Gastroesophageal sphincter (tissue), 3 donors: ENCODE measurements around the gene DHX58.

Experiments used
- CTCF ChIP-seq, 4 experiments: fragments of 200-600 bp in 2 of 4; fragments of 450-650 bp in 2 of 4; sonication (generic) in 1 of 4; IDR thresholded peaks; one replicate each; pipeline ENCODE4 v1.5.1; 2017 to 2019; ENCODE audit warnings: antibody characterized with exemption in 4 of 4, mild to moderate bottlenecking in 2 of 4, moderate library complexity in 2 of 4
- EP300 ChIP-seq: sonication (generic); formaldehyde crosslinking; IDR thresholded peaks from one replicate; pipeline ENCODE4 v1.6.1; 2017; ENCODE audit warnings: antibody characterized with exemption, mild to moderate bottlenecking
- POLR2A ChIP-seq, 2 donors: fragments of 450-650 bp; IDR thresholded peaks; one replicate each; pipeline ENCODE4 v1.6.1; 2017; ENCODE audit warnings: antibody characterized with exemption in 2 of 2, mild to moderate bottlenecking in 2 of 2, moderate library complexity in 1 of 2
- POLR2AphosphoS5 ChIP-seq: sonication (generic); formaldehyde crosslinking; IDR thresholded peaks from one replicate; pipeline ENCODE4 v1.6.1; 2017; ENCODE audit warnings: antibody characterized with exemption

- TF ChIP-seq POLR2A (IDR thresholded peaks at IDR 0.05): peak; percentile 14 to 43
- peak in 1 of 4 experiments; percentile 25 for TF ChIP-seq CTCF (IDR thresholded peaks at IDR 0.05)
- TF ChIP-seq EP300: no peak
- peak; percentile 63 for TF ChIP-seq POLR2AphosphoS5
Measured at GRCh38 chr17:42120770-42121769, 8.6 kb upstream of the DHX58 start, which contains the start of gene KAT2A.
